A673 (cell line): ENCODE results near the gene ZNF141. TPM values are rescaled to one million over a fixed set of nuclear protein-coding genes. Genes with fewer than 3 reads are reported as not detected.
A peak's percentile ranks its signal among the peaks of the same experiment; 100 is the strongest.

Experiments
- BruUV-seq: library from RNA; stranded (reverse); fragments of 400-500 nt; replicated peaks from 2 replicates; lab custom pipeline; 2021; lab: Mats Ljungman, UMichigan
- CTCF ChIA-PET: fragments of 300-600 bp; sonication (Branson Sonifier 250); formaldehyde crosslinking; loops from one replicate; lab custom pipeline; 2022; ENCODE audit warnings: antibody characterized with exemption; lab: Charles Lee
- POLR2A ChIA-PET: fragments of 300-600 bp; sonication (Branson Sonifier 250); formaldehyde crosslinking; loops from one replicate; lab custom pipeline; 2022; ENCODE audit warnings: antibody characterized with exemption; ENCODE audit not compliant: low non-redundant PET; lab: Charles Lee
- DNase-seq: peaks from one replicate; pipeline ENCODE4 v3.0.0-alpha.2; 2015; ENCODE audit warnings: low spot score
- H3K27ac ChIP-seq: fragments of 200-600 bp; sonication (generic); 2 replicates; pipeline ENCODE4 v1.5.1; 2016; ENCODE audit warnings: mixed run types, low read depth, mild to moderate bottlenecking, mixed read lengths, antibody characterized with exemption, low read length; ENCODE audit not compliant: poor library complexity, severe bottlenecking
- H3K27me3 ChIP-seq: fragments of 200-600 bp; sonication (generic); replicated peaks from 2 replicates; pipeline ENCODE4 v1.6.1; 2017; ENCODE audit warnings: mixed run types, low read depth, mild to moderate bottlenecking, mixed read lengths, antibody characterized with exemption, low read length; ENCODE audit not compliant: insufficient read depth, poor library complexity
- H3K36me3 ChIP-seq: fragments of 200-600 bp; sonication (generic); 2 replicates; pipeline ENCODE4 v1.6.1; 2016; ENCODE audit warnings: mixed run types, mild to moderate bottlenecking, mixed read lengths, antibody characterized with exemption, low read length; ENCODE audit not compliant: insufficient read depth, poor library complexity, severe bottlenecking
- H3K4me1 ChIP-seq: fragments of 200-600 bp; sonication (generic); 2 replicates; pipeline ENCODE4 v1.6.1; 2017; ENCODE audit warnings: mixed run types, mild to moderate bottlenecking, mixed read lengths, antibody characterized with exemption, low read length; ENCODE audit not compliant: insufficient read depth, poor library complexity, severe bottlenecking
- H3K4me3 ChIP-seq: fragments of 200-600 bp; sonication (generic); 2 replicates; pipeline ENCODE4 v1.5.1; 2016; ENCODE audit warnings: low read depth, mixed run types, mild to moderate bottlenecking, mixed read lengths, low read length; ENCODE audit not compliant: poor library complexity, severe bottlenecking
- H3K9me3 ChIP-seq: fragments of 200-600 bp; sonication (generic); 2 replicates; pipeline ENCODE4 v1.6.1; 2016; ENCODE audit warnings: mixed run types, low read depth, mild to moderate bottlenecking, mixed read lengths, antibody characterized with exemption, low read length; ENCODE audit not compliant: poor library complexity, severe bottlenecking
- CTCF ChIP-seq: fragments of 300-800, 200-600 bp; sonication (generic); conservative IDR thresholded peaks from 2 replicates; pipeline ENCODE4 v1.5.1; 2017; ENCODE audit warnings: low read depth, mild to moderate bottlenecking, antibody characterized with exemption, low read length, moderate library complexity, mixed read lengths
- EZH2 ChIP-seq: fragments of 200-600 bp; sonication (generic); IDR thresholded peaks from 2 replicates; pipeline ENCODE4 v1.6.1; 2017; ENCODE audit warnings: borderline replicate concordance, low read depth, mild to moderate bottlenecking, mixed read lengths, antibody characterized with exemption, low read length; ENCODE audit not compliant: poor library complexity, severe bottlenecking
- intact Hi-C: fragments of 100-400 bp; cut with micrococcal nuclease; formaldehyde crosslinking; loops from one replicate; pipeline ENCODE4 v1.10.0; 2022; ENCODE audit not compliant: unreplicated experiment
- total RNA-seq: library from RNA; stranded (reverse); gene quantifications from 2 replicates; pipeline ENCODE4 v1.2.3, GENCODE V29; 2021

ZNF141 gene
- total RNA-seq, 1 experiment from 2014 or later = 26.9 TPM

- no peak overlapping the region for H3K27ac ChIP-seq
- peaks cover 5% of the 10 kb centered on the region for H3K4me1 ChIP-seq
- POLR2A ChIA-PET = no interaction called here
- no TSS peak for BruUV-seq
- CTCF ChIA-PET = no interaction called here
- TF ChIP-seq CTCF (no peak), EZH2 (no peak)
- H3K9me3 ChIP-seq = peaks cover 9% of the 10 kb centered on the region
- no peak overlapping the region for H3K4me3 ChIP-seq
- no peak for DNase-seq
- H3K27me3 ChIP-seq = no peaks in the 10 kb centered on the region
- intact Hi-C loops = no loop called here
- peaks cover 14% of the 10 kb centered on the region for H3K36me3 ChIP-seq
Observed at GRCh38 chr4:335515-335914, 2.1 kb upstream of the ZNF141 start.

GRCh38 chr4:336099-336892 lies 1.3 kb upstream of the ZNF141 start:
- peaks cover 17% of the 10 kb centered on the region for H3K36me3 ChIP-seq
- ChIA-PET CTCF (no interaction called here), POLR2A (no interaction called here)
- TF ChIP-seq CTCF (no peak), EZH2 (no peak)
- H3K4me1 ChIP-seq = peaks cover 5% of the 10 kb centered on the region
- H3K9me3 ChIP-seq = peaks cover 16% of the 10 kb centered on the region
- no peaks in the 10 kb centered on the region for H3K27me3 ChIP-seq
- peak overlapping the region; percentile 91 for H3K4me3 ChIP-seq
- intact Hi-C loops = no loop called here
- no peak for DNase-seq
- no TSS peak for BruUV-seq
- H3K27ac ChIP-seq = peak overlapping the region; percentile 91

- H3K9me3 ChIP-seq = peaks cover 20% of the 10 kb centered on the region
- TF ChIP-seq CTCF = no peak
- no peak for TF ChIP-seq EZH2
- no TSS peak for BruUV-seq
- CTCF ChIA-PET = no interaction called here
- peak; percentile 18 for DNase-seq
- intact Hi-C loops = no loop called here
- peak overlapping the region; percentile 91 for H3K4me3 ChIP-seq
- no peaks in the 10 kb centered on the region for H3K27me3 ChIP-seq
- POLR2A ChIA-PET = no interaction called here
- peak overlapping the region; percentile 91 for H3K27ac ChIP-seq
- peaks cover 23% of the 10 kb centered on the region for H3K36me3 ChIP-seq
- H3K4me1 ChIP-seq = peaks cover 5% of the 10 kb centered on the region
Observed at GRCh38 chr4:336893-337142, 796 bp upstream of the ZNF141 start.
